ENCODE results near the gene UCHL3.

UCHL3 gene

GRCh38 chr13:75648446-75648845 lies 98.9 kb downstream of the UCHL3 start:
- no peaks in the 10 kb centered on the region for H3K4me1 ChIP-seq (ENCODE audit: low read length)
- H3K9me3 ChIP-seq (replicated peaks; ENCODE audit: insufficient read depth, low read length) = no peaks in the 10 kb centered on the region
- no peak for DNase-seq
- no peaks in the 10 kb centered on the region for H3K79me2 ChIP-seq (ENCODE audit: low read length)
- no peak overlapping the region for H2AFZ ChIP-seq (ENCODE audit: low read length)
- H3F3A ChIP-seq (ENCODE audit: insufficient read depth, low read length) = no peaks in the 10 kb centered on the region
- no peaks in the 10 kb centered on the region for H4K20me1 ChIP-seq (ENCODE audit: insufficient read depth, low read length)
- H3K4me3 ChIP-seq (ENCODE audit: low read length) = no peak overlapping the region
- H3K27ac ChIP-seq (ENCODE audit: low read length) = no peak overlapping the region
- no peaks in the 10 kb centered on the region for H3K27me3 ChIP-seq (replicated peaks; ENCODE audit: insufficient read depth, low read length)
- H3K4me2 ChIP-seq (ENCODE audit: low read depth, low read length) = no peak overlapping the region
- no peaks in the 10 kb centered on the region for H3K36me3 ChIP-seq (replicated peaks; ENCODE audit: insufficient read depth, low read length)
- TF ChIP-seq CTCF (IDR thresholded peaks at IDR 0.05; ENCODE audit: low read length) (no peak), EZH2 (optimal IDR thresholded peaks at IDR 0.05; ENCODE audit: low read depth, low read length) (no peak), EZH2phosphoT487 (IDR thresholded peaks at IDR 0.05; ENCODE audit: low read length) (no peak)
- no peak overlapping the region for H3K9ac ChIP-seq (ENCODE audit: low read length)
- no peaks in the 10 kb centered on the region for H3K9me2 ChIP-seq (replicated peaks; ENCODE audit: insufficient read depth, low read length)

- no peak for TF ChIP-seq EZH2 (optimal IDR thresholded peaks at IDR 0.05; ENCODE audit: low read depth, low read length)
- no peak for TF ChIP-seq EZH2phosphoT487 (IDR thresholded peaks at IDR 0.05; ENCODE audit: low read length)
- no peak for TF ChIP-seq CTCF (IDR thresholded peaks at IDR 0.05; ENCODE audit: low read length)
- no peak overlapping the region for H3K4me3 ChIP-seq (ENCODE audit: low read length)
- H4K20me1 ChIP-seq (ENCODE audit: insufficient read depth, low read length) = no peaks in the 10 kb centered on the region
- H2AFZ ChIP-seq (ENCODE audit: low read length) = no peak overlapping the region
- no peak overlapping the region for H3K27ac ChIP-seq (ENCODE audit: low read length)
- H3K4me2 ChIP-seq (ENCODE audit: low read depth, low read length) = no peak overlapping the region
- no peaks in the 10 kb centered on the region for H3K27me3 ChIP-seq (replicated peaks; ENCODE audit: insufficient read depth, low read length)
- no peaks in the 10 kb centered on the region for H3F3A ChIP-seq (ENCODE audit: insufficient read depth, low read length)
- H3K4me1 ChIP-seq (ENCODE audit: low read length) = no peaks in the 10 kb centered on the region
- no peaks in the 10 kb centered on the region for H3K36me3 ChIP-seq (replicated peaks; ENCODE audit: insufficient read depth, low read length)
- no peak overlapping the region for H3K9ac ChIP-seq (ENCODE audit: low read length)
- no peaks in the 10 kb centered on the region for H3K9me3 ChIP-seq (replicated peaks; ENCODE audit: insufficient read depth, low read length)
- DNase-seq = no peak
- no peaks in the 10 kb centered on the region for H3K79me2 ChIP-seq (ENCODE audit: low read length)
- no peaks in the 10 kb centered on the region for H3K9me2 ChIP-seq (replicated peaks; ENCODE audit: insufficient read depth, low read length)
Measured at GRCh38 chr13:75651013-75651412, 101.4 kb downstream of the UCHL3 start.

GRCh38 chr13:75652726-75653125 lies 103.1 kb downstream of the UCHL3 start:
- H3K36me3 ChIP-seq (replicated peaks; ENCODE audit: insufficient read depth, low read length) = no peaks in the 10 kb centered on the region
- no peaks in the 10 kb centered on the region for H3F3A ChIP-seq (ENCODE audit: insufficient read depth, low read length)
- no peak overlapping the region for H3K9ac ChIP-seq (ENCODE audit: low read length)
- H2AFZ ChIP-seq (ENCODE audit: low read length) = no peak overlapping the region
- H3K27ac ChIP-seq (ENCODE audit: low read length) = no peak overlapping the region
- no peaks in the 10 kb centered on the region for H4K20me1 ChIP-seq (ENCODE audit: insufficient read depth, low read length)
- no peaks in the 10 kb centered on the region for H3K9me2 ChIP-seq (replicated peaks; ENCODE audit: insufficient read depth, low read length)
- no peaks in the 10 kb centered on the region for H3K4me1 ChIP-seq (ENCODE audit: low read length)
- no peaks in the 10 kb centered on the region for H3K9me3 ChIP-seq (replicated peaks; ENCODE audit: insufficient read depth, low read length)
- no peaks in the 10 kb centered on the region for H3K27me3 ChIP-seq (replicated peaks; ENCODE audit: insufficient read depth, low read length)
- H3K4me3 ChIP-seq (ENCODE audit: low read length) = no peak overlapping the region
- no peaks in the 10 kb centered on the region for H3K79me2 ChIP-seq (ENCODE audit: low read length)
- TF ChIP-seq EZH2 (optimal IDR thresholded peaks at IDR 0.05; ENCODE audit: low read depth, low read length) (no peak), EZH2phosphoT487 (IDR thresholded peaks at IDR 0.05; ENCODE audit: low read length) (no peak), CTCF (IDR thresholded peaks at IDR 0.05; ENCODE audit: low read length) (no peak)
- no peak overlapping the region for H3K4me2 ChIP-seq (ENCODE audit: low read depth, low read length)
- DNase-seq = no peak

All from MM.1S (cell line).